ENCODE results near the gene ATP11A. TPM values are rescaled to one million over a fixed set of nuclear protein-coding genes. Genes with fewer than 3 reads are reported as not detected.
A peak's percentile ranks its signal among the peaks of the same experiment; 100 is the strongest.

The ATP11A gene
- total and polyA plus RNA-seq, 2 experiments from 2014 or later: 12.3 to 52.6 TPM

DNA sequence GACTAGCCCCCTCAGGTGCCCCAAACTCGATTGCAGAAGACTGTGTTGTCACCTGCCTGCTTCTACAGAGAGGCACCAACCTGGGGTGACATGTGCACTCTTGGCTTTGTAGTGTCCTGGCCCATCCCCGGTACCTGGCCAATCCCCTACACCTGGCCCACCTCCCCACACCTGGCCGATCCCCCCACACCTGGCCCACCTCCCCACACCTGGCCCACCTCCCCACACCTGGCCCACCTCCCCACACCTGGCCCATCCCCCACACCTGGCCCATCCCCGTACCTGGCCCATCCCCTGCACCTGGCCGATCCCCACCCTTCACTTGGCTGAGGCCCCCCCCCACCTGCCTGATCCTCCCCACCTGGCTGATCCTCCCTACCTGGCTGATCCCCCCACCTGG lies 25.4 kb downstream of the ATP11A start:
- peaks cover 10% of the 10 kb centered on the region; the same call in 2 of the 3 replicates for H3K9me3 Mint-ChIP-seq
- H3K4me2 ChIP-seq: no peak overlapping the region
- H4K20me1 ChIP-seq (replicated peaks; ENCODE audit: insufficient read depth): no peaks in the 10 kb centered on the region
- peaks cover 29% of the 10 kb centered on the region for H3K27me3 Mint-ChIP-seq (ENCODE audit: insufficient read depth, low read depth, poor library complexity)
- peaks cover 37% of the 10 kb centered on the region for H3K36me3 Mint-ChIP-seq (ENCODE audit: low read depth)
- peaks cover 14% of the 10 kb centered on the region for H3F3A ChIP-seq (replicated peaks; ENCODE audit: low read depth)
- TF ChIP-seq ZNF331 (CRISPR knock-in tag; IDR thresholded peaks at IDR 0.05; ENCODE audit: low read depth) (no peak), POLR2AphosphoS5 (IDR thresholded peaks at IDR 0.05; ENCODE audit: low read depth) (no peak), EZH2 (IDR thresholded peaks at IDR 0.05; ENCODE audit: low read depth, unreplicated experiment) (no peak), EZH2phosphoT487 (IDR thresholded peaks at IDR 0.05; ENCODE audit: unreplicated experiment) (no peak), JUNB (IDR thresholded peaks at IDR 0.05; ENCODE audit: unreplicated experiment) (no peak), ZNF114 (CRISPR knock-in tag; IDR thresholded peaks at IDR 0.05) (no peak), CREB1 (CRISPR knock-in tag; IDR thresholded peaks at IDR 0.05; ENCODE audit: low read depth) (no peak), STAT1 (IDR thresholded peaks at IDR 0.05; ENCODE audit: unreplicated experiment) (no peak), ZNF462 (CRISPR knock-in tag; IDR thresholded peaks at IDR 0.05) (no peak), NANOG (IDR thresholded peaks at IDR 0.05; ENCODE audit: borderline replicate concordance) (no peak)
- TF ChIP-seq, protein P1, sequence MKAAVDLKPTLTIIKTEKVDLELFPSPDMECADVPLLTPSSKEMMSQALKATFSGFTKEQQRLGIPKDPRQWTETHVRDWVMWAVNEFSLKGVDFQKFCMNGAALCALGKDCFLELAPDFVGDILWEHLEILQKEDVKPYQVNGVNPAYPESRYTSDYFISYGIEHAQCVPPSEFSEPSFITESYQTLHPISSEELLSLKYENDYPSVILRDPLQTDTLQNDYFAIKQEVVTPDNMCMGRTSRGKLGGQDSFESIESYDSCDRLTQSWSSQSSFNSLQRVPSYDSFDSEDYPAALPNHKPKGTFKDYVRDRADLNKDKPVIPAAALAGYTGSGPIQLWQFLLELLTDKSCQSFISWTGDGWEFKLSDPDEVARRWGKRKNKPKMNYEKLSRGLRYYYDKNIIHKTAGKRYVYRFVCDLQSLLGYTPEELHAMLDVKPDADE (IDR thresholded peaks at IDR 0.05): no peak
- TF ChIP-seq, protein P2, sequence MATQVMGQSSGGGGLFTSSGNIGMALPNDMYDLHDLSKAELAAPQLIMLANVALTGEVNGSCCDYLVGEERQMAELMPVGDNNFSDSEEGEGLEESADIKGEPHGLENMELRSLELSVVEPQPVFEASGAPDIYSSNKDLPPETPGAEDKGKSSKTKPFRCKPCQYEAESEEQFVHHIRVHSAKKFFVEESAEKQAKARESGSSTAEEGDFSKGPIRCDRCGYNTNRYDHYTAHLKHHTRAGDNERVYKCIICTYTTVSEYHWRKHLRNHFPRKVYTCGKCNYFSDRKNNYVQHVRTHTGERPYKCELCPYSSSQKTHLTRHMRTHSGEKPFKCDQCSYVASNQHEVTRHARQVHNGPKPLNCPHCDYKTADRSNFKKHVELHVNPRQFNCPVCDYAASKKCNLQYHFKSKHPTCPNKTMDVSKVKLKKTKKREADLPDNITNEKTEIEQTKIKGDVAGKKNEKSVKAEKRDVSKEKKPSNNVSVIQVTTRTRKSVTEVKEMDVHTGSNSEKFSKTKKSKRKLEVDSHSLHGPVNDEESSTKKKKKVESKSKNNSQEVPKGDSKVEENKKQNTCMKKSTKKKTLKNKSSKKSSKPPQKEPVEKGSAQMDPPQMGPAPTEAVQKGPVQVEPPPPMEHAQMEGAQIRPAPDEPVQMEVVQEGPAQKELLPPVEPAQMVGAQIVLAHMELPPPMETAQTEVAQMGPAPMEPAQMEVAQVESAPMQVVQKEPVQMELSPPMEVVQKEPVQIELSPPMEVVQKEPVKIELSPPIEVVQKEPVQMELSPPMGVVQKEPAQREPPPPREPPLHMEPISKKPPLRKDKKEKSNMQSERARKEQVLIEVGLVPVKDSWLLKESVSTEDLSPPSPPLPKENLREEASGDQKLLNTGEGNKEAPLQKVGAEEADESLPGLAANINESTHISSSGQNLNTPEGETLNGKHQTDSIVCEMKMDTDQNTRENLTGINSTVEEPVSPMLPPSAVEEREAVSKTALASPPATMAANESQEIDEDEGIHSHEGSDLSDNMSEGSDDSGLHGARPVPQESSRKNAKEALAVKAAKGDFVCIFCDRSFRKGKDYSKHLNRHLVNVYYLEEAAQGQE (IDR thresholded peaks at IDR 0.05; ENCODE audit: unreplicated experiment): no peak
- TF ChIP-seq, protein P3, sequence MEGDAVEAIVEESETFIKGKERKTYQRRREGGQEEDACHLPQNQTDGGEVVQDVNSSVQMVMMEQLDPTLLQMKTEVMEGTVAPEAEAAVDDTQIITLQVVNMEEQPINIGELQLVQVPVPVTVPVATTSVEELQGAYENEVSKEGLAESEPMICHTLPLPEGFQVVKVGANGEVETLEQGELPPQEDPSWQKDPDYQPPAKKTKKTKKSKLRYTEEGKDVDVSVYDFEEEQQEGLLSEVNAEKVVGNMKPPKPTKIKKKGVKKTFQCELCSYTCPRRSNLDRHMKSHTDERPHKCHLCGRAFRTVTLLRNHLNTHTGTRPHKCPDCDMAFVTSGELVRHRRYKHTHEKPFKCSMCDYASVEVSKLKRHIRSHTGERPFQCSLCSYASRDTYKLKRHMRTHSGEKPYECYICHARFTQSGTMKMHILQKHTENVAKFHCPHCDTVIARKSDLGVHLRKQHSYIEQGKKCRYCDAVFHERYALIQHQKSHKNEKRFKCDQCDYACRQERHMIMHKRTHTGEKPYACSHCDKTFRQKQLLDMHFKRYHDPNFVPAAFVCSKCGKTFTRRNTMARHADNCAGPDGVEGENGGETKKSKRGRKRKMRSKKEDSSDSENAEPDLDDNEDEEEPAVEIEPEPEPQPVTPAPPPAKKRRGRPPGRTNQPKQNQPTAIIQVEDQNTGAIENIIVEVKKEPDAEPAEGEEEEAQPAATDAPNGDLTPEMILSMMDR (conservative IDR thresholded peaks at IDR 0.05; ENCODE audit: low read depth in 2 of 2): no peak
- no peaks in the 10 kb centered on the region for H3K9me2 ChIP-seq (ENCODE audit: insufficient read depth)
- H3K27ac ChIP-seq (ENCODE audit: low read depth): peak overlapping the region; percentile 83; the same call in 1 of the 2 replicates
- H3K4me1 Mint-ChIP-seq: peaks cover 83% of the 10 kb centered on the region
- H3K27me3 ChIP-seq (ENCODE audit: insufficient read depth): no peaks in the 10 kb centered on the region
- H3K4me3 ChIP-seq: no peak overlapping the region
- H3K4me1 ChIP-seq (ENCODE audit: insufficient read depth): peaks cover 52% of the 10 kb centered on the region
- no peak overlapping the region; the same call in 2 of the 3 replicates for H3K4me3 Mint-ChIP-seq
- H3K27ac Mint-ChIP-seq: no peak overlapping the region
- no peak overlapping the region for H2AFZ ChIP-seq
- no peak for ATAC-seq
- H3K79me2 ChIP-seq (replicated peaks; ENCODE audit: insufficient read depth): peaks cover 77% of the 10 kb centered on the region
- no peaks in the 10 kb centered on the region for H3K36me3 ChIP-seq (ENCODE audit: insufficient read depth)
- DNase-seq (ENCODE audit: low spot score): no peak

Data from GM23338 (cell line).